ENCODE data around the gene LRRFIP1. TPM values are rescaled to one million over a fixed set of nuclear protein-coding genes. Genes with fewer than 3 reads are reported as not detected.
"Not testable (repeated sequence)": the region's sequence is repeated elsewhere in the genome, so short reads cannot be mapped to it uniquely, and the experiment has no call there.

Gene LRRFIP1
- total and polyA plus RNA-seq, 8 donors: 104 to 160 (median 122) TPM

- ATAC-seq (no peak), DNase-seq (no peak)
- intact Hi-C loops (cut with DNase I): no loop called here
- Histone ChIP-seq H3K4me3 (no peak overlapping the region), H3K36me3 (no peaks in the 10 kb centered on the region), H3K27me3 (no peaks in the 10 kb centered on the region), H3K27ac (no peak overlapping the region), H3K4me1 (peaks cover 3 to 25% of the 10 kb centered on the region in 2 donors), H3K9me3 (no peaks in the 10 kb centered on the region)
- TF ChIP-seq CTCF (IDR thresholded peaks at IDR 0.05): no peak
Observed at GRCh38 chr2:237593596-237594320, 33.6 kb upstream of the LRRFIP1 start.

GRCh38 chr2:237594514-237594871 is 32.9 kb upstream of the LRRFIP1 start:
- Histone ChIP-seq H3K4me3 (no peak overlapping the region), H3K4me1 (peaks cover 3 to 25% of the 10 kb centered on the region in 2 donors), H3K9me3 (no peaks in the 10 kb centered on the region), H3K27me3 (no peaks in the 10 kb centered on the region), H3K36me3 (no peaks in the 10 kb centered on the region), H3K27ac (peak overlapping the region; percentile 51 to 65)
- DNase-seq: no peak
- intact Hi-C loops (cut with DNase I): no loop called here
- no peak for TF ChIP-seq CTCF (IDR thresholded peaks at IDR 0.05)
- peak; percentile 47 for ATAC-seq

- peaks cover 10 to 25% of the 10 kb centered on the region in 2 donors for H3K4me1 ChIP-seq
- H3K36me3 ChIP-seq; ATAC-seq; H3K27me3 ChIP-seq; DNase-seq; intact Hi-C loops (cut with DNase I); H3K4me3 ChIP-seq; H3K27ac ChIP-seq; H3K9me3 ChIP-seq: not testable (repeated sequence)
Observed at GRCh38 chr2:237595829-237596519, 31.4 kb upstream of the LRRFIP1 start.

- Histone ChIP-seq H3K4me3 (no peak overlapping the region), H3K27me3 (no peaks in the 10 kb centered on the region), H3K4me1 (peaks cover 10 to 19% of the 10 kb centered on the region in 2 donors), H3K27ac (no peak overlapping the region), H3K36me3 (no peaks in the 10 kb centered on the region), H3K9me3 (no peaks in the 10 kb centered on the region)
- no peak for ATAC-seq
- no peak for TF ChIP-seq CTCF (IDR thresholded peaks at IDR 0.05)
- intact Hi-C loops (cut with DNase I): no loop called here
- DNase-seq: no peak
Observed at GRCh38 chr2:237596520-237597195, 30.7 kb upstream of the LRRFIP1 start.

- Histone ChIP-seq H3K4me1 (peaks cover 10 to 15% of the 10 kb centered on the region in 2 donors), H3K4me3 (no peak overlapping the region), H3K27ac (no peak overlapping the region), H3K27me3 (no peaks in the 10 kb centered on the region), H3K9me3 (no peaks in the 10 kb centered on the region), H3K36me3 (no peaks in the 10 kb centered on the region)
- intact Hi-C loops (cut with DNase I): no loop called here
- TF ChIP-seq CTCF (IDR thresholded peaks at IDR 0.05): no peak
- ATAC-seq: no peak
- no peak for DNase-seq
Observed at GRCh38 chr2:237597196-237598145, 29.9 kb upstream of the LRRFIP1 start.
